ENCODE data around the gene ANAPC10.

ANAPC10 gene

DNA sequence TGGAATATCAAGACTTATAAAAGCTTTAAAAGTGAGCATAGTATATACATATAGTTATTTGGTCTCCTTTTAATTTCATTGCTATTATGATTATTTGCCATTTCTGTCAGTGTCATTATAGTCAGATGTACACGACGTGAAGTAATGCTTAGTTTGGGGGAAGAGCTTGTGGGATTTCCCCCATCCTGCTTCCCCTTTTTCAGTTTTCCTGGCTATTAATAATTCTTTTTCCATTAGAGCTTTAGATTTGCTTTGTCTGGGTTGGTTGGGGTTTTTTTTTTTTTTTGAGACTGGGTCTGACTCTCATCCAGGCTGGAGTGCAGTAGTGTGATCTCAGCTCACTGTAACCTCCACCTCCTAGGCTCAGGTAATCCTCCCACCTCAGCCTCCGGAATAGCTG lies 5.5 kb upstream of the ANAPC10 start:
- TF ChIP-seq SPI1 (IDR thresholded peaks at IDR 0.05; ENCODE audit: low read depth, low read length) (peak; percentile 52), POU2F2 (IDR thresholded peaks at IDR 0.05; ENCODE audit: low read depth, low read length) (no peak)
- no peak for DNase-seq (ENCODE audit: insufficient read length, low spot score)
- FAIRE-seq = no peak

DNA sequence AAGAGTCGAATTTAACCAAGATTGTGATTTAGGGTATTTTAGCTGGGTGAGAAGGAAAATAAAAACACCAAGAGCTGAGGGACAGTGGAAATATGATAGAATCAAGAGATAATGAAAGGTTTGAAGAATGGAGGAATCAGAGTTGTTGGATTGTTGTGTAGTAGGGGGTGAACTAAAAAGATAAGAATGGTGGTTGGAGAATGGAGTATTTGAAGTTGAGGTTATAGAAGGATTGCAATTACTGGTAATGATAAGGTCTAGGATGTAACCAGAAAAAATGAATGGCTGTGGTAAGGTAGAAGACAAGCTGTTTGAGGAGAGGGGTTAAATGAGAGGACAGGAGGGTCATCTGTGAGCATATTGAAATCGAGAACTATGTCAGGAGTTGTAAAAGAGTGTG lies 4.6 kb upstream of the ANAPC10 start:
- DNase-seq (ENCODE audit: insufficient read length, low spot score) = no peak
- no peak for TF ChIP-seq SPI1 (IDR thresholded peaks at IDR 0.05; ENCODE audit: low read depth, low read length)
- TF ChIP-seq TAF1 (IDR thresholded peaks at IDR 0.05; ENCODE audit: low read depth, low read length) = no peak
- TF ChIP-seq POLR2AphosphoS5 (IDR thresholded peaks at IDR 0.05; ENCODE audit: low read depth, low read length) = no peak
- TF ChIP-seq POLR2A (IDR thresholded peaks at IDR 0.05; ENCODE audit: low read depth, low read length) = no peak
- TF ChIP-seq POU2F2 (IDR thresholded peaks at IDR 0.05; ENCODE audit: low read depth, low read length) = no peak
- TF ChIP-seq PAX5 (IDR thresholded peaks at IDR 0.05; ENCODE audit: insufficient read depth, low read length, severe bottlenecking) = no peak
- no peak for FAIRE-seq

DNA sequence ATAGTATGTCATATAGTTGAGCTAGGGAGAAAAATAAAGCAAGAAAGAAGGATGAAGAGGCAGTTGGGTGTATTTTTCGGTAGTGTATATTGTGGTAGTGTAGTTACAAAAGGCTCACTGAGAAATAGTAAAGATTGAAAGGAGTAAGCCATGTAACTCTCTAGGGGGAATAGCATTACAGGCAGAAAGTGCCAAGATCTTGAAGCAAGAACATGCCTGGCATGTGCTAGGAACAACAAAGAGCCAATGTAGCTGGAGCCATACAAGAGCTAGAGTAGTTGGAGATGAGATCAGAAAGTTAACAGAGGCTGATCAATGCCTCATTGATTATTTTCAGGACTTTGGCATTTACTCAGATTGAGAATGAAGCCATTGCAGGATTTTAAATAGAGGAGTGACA lies 3.1 kb upstream of the ANAPC10 start:
- DNase-seq (ENCODE audit: insufficient read length, low spot score) = no peak
- FAIRE-seq = peak; percentile 56
- TF ChIP-seq PAX5 (IDR thresholded peaks at IDR 0.05; ENCODE audit: insufficient read depth, low read length, severe bottlenecking) (no peak), SPI1 (IDR thresholded peaks at IDR 0.05; ENCODE audit: low read depth, low read length) (no peak), POU2F2 (IDR thresholded peaks at IDR 0.05; ENCODE audit: low read depth, low read length) (no peak), TAF1 (IDR thresholded peaks at IDR 0.05; ENCODE audit: low read depth, low read length) (no peak)

DNA sequence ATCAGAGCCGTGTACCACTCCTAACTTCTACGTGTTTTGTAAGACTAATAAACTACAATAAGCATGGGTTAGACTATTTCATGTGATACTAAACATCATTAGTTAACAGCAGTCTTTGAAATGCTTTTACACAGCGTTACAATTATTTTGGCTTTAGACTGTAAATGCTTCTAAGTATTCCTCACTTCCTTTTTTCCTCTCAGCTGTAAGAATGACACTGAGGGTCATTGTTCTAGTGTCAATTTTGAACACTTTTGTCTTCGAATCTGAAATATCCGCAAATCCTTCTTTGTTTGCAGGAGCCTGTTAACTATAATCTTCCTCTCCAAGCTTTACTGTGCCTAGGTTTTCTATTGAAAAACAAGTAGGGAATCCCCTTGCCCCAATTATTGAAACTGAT lies 1.7 kb upstream of the ANAPC10 start:
- no peak for DNase-seq (ENCODE audit: insufficient read length, low spot score)
- peak; percentile 91 for TF ChIP-seq SPI1 (IDR thresholded peaks at IDR 0.05; ENCODE audit: low read depth, low read length)
- no peak for TF ChIP-seq POU2F2 (IDR thresholded peaks at IDR 0.05; ENCODE audit: low read depth, low read length)
- no peak for FAIRE-seq

DNA sequence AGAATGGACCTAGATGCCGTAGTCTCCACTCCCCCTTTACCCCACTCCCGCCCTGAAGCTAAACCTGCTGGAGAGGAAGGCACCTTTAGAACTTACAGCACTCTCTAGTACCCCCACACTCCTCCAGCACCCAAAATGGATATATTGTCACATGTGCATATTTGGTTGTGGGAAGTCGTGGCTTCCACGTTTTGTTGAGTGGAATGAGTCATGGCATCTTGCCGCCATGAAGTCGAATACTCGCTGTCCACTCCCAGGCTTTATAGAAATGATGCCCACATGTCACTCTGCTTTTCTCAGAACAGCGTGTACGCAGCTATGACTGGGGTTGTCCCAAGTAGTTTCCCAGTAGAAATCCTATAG lies 660 bp upstream of the ANAPC10 start:
- TF ChIP-seq TAF1 (IDR thresholded peaks at IDR 0.05; ENCODE audit: low read depth, low read length) = no peak
- no peak for TF ChIP-seq POLR2A (IDR thresholded peaks at IDR 0.05; ENCODE audit: low read depth, low read length)
- no peak for TF ChIP-seq SPI1 (IDR thresholded peaks at IDR 0.05; ENCODE audit: low read depth, low read length)
- no peak for TF ChIP-seq POLR2AphosphoS5 (IDR thresholded peaks at IDR 0.05; ENCODE audit: low read depth, low read length)
- TF ChIP-seq POU2F2 (IDR thresholded peaks at IDR 0.05; ENCODE audit: low read depth, low read length) = no peak
- no peak for TF ChIP-seq PAX5 (IDR thresholded peaks at IDR 0.05; ENCODE audit: insufficient read depth, low read length, severe bottlenecking)
- DNase-seq (ENCODE audit: insufficient read length, low spot score) (peak; percentile 8), FAIRE-seq (no peak)

DNA sequence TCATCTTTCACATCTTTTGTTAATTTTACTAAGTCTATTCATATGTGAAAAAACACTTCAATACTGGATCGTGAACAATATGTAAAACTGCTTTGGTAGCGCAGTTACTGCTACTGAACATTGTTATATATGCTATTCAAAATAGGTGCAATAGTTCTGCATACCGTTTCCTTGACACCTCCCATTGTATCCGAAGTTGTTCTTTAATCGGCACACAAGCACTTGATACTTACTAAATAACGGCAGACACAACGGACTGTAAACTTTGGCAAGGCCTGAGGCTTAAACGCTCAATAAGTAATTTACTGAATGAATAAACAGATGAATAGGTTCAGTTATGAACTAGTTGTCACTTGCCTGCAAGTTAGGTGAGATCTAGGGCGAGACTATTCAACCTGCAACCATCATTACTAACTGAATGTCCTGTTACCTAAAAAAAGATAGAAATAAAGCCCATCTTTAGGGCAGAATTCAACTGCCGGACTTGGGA lies 620 bp downstream of the ANAPC10 start:
- no peak for DNase-seq (ENCODE audit: insufficient read length, low spot score)
- TF ChIP-seq TAF1 (IDR thresholded peaks at IDR 0.05; ENCODE audit: low read depth, low read length) = no peak
- no peak for TF ChIP-seq POLR2A (IDR thresholded peaks at IDR 0.05; ENCODE audit: low read depth, low read length)
- no peak for TF ChIP-seq POU2F2 (IDR thresholded peaks at IDR 0.05; ENCODE audit: low read depth, low read length)
- TF ChIP-seq SPI1 (IDR thresholded peaks at IDR 0.05; ENCODE audit: low read depth, low read length) = no peak
- no peak for TF ChIP-seq POLR2AphosphoS5 (IDR thresholded peaks at IDR 0.05; ENCODE audit: low read depth, low read length)
- TF ChIP-seq PAX5 (IDR thresholded peaks at IDR 0.05; ENCODE audit: insufficient read depth, low read length, severe bottlenecking) = no peak
- FAIRE-seq = no peak

DNA sequence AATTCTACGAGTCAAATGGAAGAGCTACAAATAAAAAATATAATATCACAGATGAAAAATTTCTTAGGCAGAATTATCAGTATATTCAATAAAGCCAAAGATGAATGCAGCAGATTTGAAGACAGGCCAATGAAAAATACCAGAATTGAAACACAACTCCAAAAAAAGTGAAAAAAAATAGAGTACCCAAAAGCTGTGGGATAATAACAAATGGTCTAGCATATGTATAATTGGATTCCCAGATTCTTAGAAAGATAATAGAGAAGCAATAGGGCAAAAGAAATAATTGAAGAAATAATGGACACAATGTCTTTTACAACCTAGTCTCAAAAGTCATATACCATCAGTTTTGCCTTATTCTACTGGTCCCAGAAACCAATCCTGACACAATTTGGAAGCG lies 4.4 kb downstream of the ANAPC10 start:
- TF ChIP-seq PAX5 (IDR thresholded peaks at IDR 0.05; ENCODE audit: insufficient read depth, low read length, severe bottlenecking) (no peak), TAF1 (IDR thresholded peaks at IDR 0.05; ENCODE audit: low read depth, low read length) (no peak), POLR2AphosphoS5 (IDR thresholded peaks at IDR 0.05; ENCODE audit: low read depth, low read length) (no peak), POLR2A (IDR thresholded peaks at IDR 0.05; ENCODE audit: low read depth, low read length) (no peak)
- no peak for FAIRE-seq
- DNase-seq (ENCODE audit: insufficient read length, low spot score) = no peak

DNA sequence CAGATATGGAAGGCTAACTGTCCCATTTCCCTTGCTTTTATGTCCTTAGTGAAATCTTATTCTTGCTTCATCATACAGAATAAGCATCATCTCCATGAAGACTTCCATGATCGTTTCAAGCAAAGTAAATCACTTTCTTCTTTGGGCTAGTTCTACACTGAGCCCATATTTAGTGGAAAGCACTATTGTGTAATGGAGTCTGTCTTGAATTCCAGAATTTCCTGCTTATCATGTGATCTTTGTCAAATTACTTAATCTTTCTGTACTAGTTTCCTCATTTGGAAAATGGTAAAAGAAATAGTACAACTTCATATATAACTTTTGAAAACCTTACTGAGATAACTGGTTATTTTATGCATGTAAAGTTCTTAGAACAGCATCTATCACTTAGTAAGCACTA lies 7.6 kb downstream of the ANAPC10 start:
- no peak for FAIRE-seq
- no peak for DNase-seq (ENCODE audit: insufficient read length, low spot score)

DNA sequence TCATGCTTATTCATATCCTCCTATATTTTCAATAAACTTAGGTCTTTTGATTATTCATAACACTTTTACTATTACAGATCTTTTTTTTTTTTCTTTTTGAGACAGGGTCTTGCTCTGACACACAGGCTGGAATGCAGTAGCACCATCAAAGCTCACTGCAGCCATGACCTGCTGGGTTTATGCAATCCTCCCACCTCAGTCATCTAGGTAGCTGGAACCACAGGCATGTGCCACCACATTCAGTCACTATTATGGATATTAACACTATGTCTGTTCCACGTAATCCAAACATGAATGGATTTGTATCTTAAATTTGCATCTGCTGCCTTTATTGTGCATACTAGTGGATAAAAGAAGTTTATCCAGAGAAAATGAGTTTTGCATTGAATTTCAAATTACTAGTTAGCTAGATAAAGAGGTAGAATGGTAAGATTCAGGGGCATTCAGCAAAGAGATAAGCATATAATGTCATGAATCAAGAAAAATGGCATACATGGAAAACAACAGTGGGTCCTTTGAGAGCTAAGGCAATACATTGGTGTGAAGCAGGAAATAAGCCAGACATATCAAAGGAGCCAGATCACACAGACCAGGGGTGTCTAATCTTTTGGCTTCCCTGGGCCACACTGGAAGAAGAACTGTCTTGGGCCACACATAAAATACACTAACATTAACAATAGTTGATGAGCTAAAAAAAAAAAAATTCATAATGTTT lies 13.9 kb downstream of the ANAPC10 start:
- TF ChIP-seq PAX5 (IDR thresholded peaks at IDR 0.05; ENCODE audit: insufficient read depth, low read length, severe bottlenecking) = no peak
- no peak for FAIRE-seq
- no peak for DNase-seq (ENCODE audit: insufficient read length, low spot score)

More for the DNA sequence above, 7.6 kb downstream of the ANAPC10 start:
- TF ChIP-seq POU2F2 (IDR thresholded peaks at IDR 0.05; ENCODE audit: low read depth, low read length) = no peak
- no peak for TF ChIP-seq TAF1 (IDR thresholded peaks at IDR 0.05; ENCODE audit: low read depth, low read length)

DNA sequence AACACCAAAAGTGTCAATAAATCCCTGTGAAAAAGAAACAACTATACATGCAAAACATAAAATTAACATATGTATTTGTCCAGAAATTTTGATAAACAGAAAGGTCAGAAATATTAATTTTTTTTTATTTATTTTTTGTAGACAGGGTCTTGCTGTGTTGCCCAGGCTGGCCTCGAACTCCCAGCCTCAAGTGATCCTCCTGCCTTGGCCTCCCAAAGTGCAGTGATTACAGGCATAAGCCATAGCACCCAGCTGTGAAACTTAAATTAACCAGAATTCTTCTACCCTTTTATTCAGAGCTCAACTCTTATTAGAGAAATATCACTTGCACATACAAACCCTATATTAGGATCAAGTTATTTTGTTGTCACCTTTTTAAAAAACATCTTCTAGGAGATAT lies 16.2 kb downstream of the ANAPC10 start:
- FAIRE-seq (no peak), DNase-seq (ENCODE audit: insufficient read length, low spot score) (no peak)
- TF ChIP-seq POLR2AphosphoS5 (IDR thresholded peaks at IDR 0.05; ENCODE audit: low read depth, low read length) (no peak), POU2F2 (IDR thresholded peaks at IDR 0.05; ENCODE audit: low read depth, low read length) (no peak), PAX5 (IDR thresholded peaks at IDR 0.05; ENCODE audit: insufficient read depth, low read length, severe bottlenecking) (no peak), SPI1 (IDR thresholded peaks at IDR 0.05; ENCODE audit: low read depth, low read length) (no peak), POLR2A (IDR thresholded peaks at IDR 0.05; ENCODE audit: low read depth, low read length) (no peak), TAF1 (IDR thresholded peaks at IDR 0.05; ENCODE audit: low read depth, low read length) (no peak)

DNA sequence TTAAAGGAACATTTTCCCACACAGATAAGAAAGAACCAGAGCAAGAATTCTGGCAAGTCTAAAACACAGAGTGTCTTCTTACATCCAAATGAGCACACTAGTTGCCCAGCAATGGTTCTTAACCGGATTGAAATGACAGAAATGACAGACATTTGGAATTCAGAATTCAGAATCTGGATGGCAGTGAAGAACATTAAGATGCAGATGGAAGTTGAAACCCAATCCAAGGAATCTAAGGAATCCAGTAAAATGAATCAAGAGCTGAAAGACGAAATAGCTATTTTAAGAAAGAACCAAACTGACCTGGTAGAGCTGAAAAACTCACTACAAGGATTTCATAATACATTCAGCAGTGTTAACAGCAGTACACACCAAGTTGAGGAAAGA lies 21.5 kb downstream of the ANAPC10 start:
- DNase-seq (ENCODE audit: insufficient read length, low spot score) = no peak
- TF ChIP-seq PAX5 (IDR thresholded peaks at IDR 0.05; ENCODE audit: insufficient read depth, low read length, severe bottlenecking) (no peak), POLR2A (IDR thresholded peaks at IDR 0.05; ENCODE audit: low read depth, low read length) (no peak), SPI1 (IDR thresholded peaks at IDR 0.05; ENCODE audit: low read depth, low read length) (no peak), POLR2AphosphoS5 (IDR thresholded peaks at IDR 0.05; ENCODE audit: low read depth, low read length) (no peak), POU2F2 (IDR thresholded peaks at IDR 0.05; ENCODE audit: low read depth, low read length) (no peak), TAF1 (IDR thresholded peaks at IDR 0.05; ENCODE audit: low read depth, low read length) (no peak)
- peak; percentile 23 for FAIRE-seq
